GM12878 (cell line): ENCODE data around the gene NMNAT3.

Source experiments
- ATF3 ChIP-seq: IDR thresholded peaks from 2 replicates; pipeline ENCODE4 v1.6.1; 2011; ENCODE audit warnings: low read depth, mild to moderate bottlenecking, low read length, moderate library complexity, borderline replicate concordance; ENCODE audit errors: extremely low read depth
- BHLHE40 ChIP-seq, 2 experiments: fragments of 450-650 bp in 1 of 2; IDR thresholded peaks; 2 replicates each; pipeline ENCODE4 v1.6.1; 2011 to 2017; ENCODE audit warnings: low read depth in 2 of 2, borderline replicate concordance in 1 of 2, improper control_type of control experiment in 1 of 2, low read length in 1 of 2, mild to moderate bottlenecking in 1 of 2
- BMI1 ChIP-seq: fragments of 450-650 bp; IDR thresholded peaks from 2 replicates; pipeline ENCODE4 v1.6.1; 2016; ENCODE audit warnings: mild to moderate bottlenecking, moderate library complexity, borderline replicate concordance
- CTCF ChIP-seq, 3 experiments: IDR thresholded peaks in 2 of 3; conservative IDR thresholded peaks in 1 of 3; 2 replicates each; pipeline ENCODE4 v1.5.1; 2011; ENCODE audit warnings: low read depth in 3 of 3, low read length in 3 of 3, mild to moderate bottlenecking in 3 of 3, control low read depth in 2 of 3, moderate library complexity in 2 of 3, inconsistent platforms in 1 of 3, mixed read lengths in 1 of 3; ENCODE audit not compliant: control insufficient read depth in 2 of 3, insufficient read depth in 1 of 3; ENCODE audit errors: extremely low read depth in 1 of 3
- EP300 ChIP-seq, 2 experiments: fragments of 150-350 bp in 1 of 2; IDR thresholded peaks; 2 replicates each; pipeline ENCODE4 v1.6.1; 2011 to 2012; ENCODE audit warnings: low read depth in 2 of 2, low read length in 2 of 2, borderline replicate concordance in 1 of 2, improper control_type of control experiment in 1 of 2, inconsistent platforms in 1 of 2; ENCODE audit not compliant: control insufficient read depth in 1 of 2
- EZH2 ChIP-seq: IDR thresholded peaks from 2 replicates; pipeline ENCODE4 v1.6.1; 2012; ENCODE audit warnings: low read depth, mild to moderate bottlenecking, control low read depth, inconsistent platforms, low read length, borderline replicate concordance; ENCODE audit not compliant: control insufficient read depth
- HDAC2 ChIP-seq: fragments of 200-600 bp; sonication (generic); IDR thresholded peaks from 2 replicates; pipeline ENCODE4 v1.6.1; 2017
- MAX ChIP-seq: IDR thresholded peaks from 2 replicates; pipeline ENCODE4 v1.6.1; 2012; ENCODE audit warnings: low read depth, low read length, improper control_type of control experiment
- PBX3 ChIP-seq: IDR thresholded peaks from 2 replicates; pipeline ENCODE4 v1.6.1; 2011; ENCODE audit warnings: mild to moderate bottlenecking, low read depth, low read length, moderate library complexity; ENCODE audit not compliant: insufficient replicate concordance
- POLR2AphosphoS5 ChIP-seq: IDR thresholded peaks from 2 replicates; pipeline ENCODE4 v1.6.1; 2011; ENCODE audit warnings: mild to moderate bottlenecking, low read length, inconsistent platforms
- RFX5 ChIP-seq: IDR thresholded peaks from 2 replicates; pipeline ENCODE4 v1.6.1; 2011; ENCODE audit warnings: low read depth, low read length, improper control_type of control experiment
- SPI1 ChIP-seq: IDR thresholded peaks from 2 replicates; pipeline ENCODE4 v1.6.1; 2011; ENCODE audit warnings: low read depth, mild to moderate bottlenecking, low read length, moderate library complexity, borderline replicate concordance; ENCODE audit not compliant: insufficient read depth
- USF1 ChIP-seq: IDR thresholded peaks from 2 replicates; pipeline ENCODE4 v1.6.1; 2011; ENCODE audit warnings: borderline replicate concordance, low read depth, mild to moderate bottlenecking, moderate library complexity, mixed read lengths, low read length; ENCODE audit not compliant: insufficient read depth; ENCODE audit errors: extremely low read length

- TF ChIP-seq EZH2 (no peak), POLR2AphosphoS5 (no peak), BMI1 (no peak), BHLHE40 (IDR thresholded peaks at IDR 0.05; ENCODE audit: borderline replicate concordance in 1 of 2, low read depth in 2 of 2, low read length in 1 of 2) (no peak), EP300 (IDR thresholded peaks at IDR 0.05; ENCODE audit: borderline replicate concordance in 1 of 2, control insufficient read depth in 1 of 2, low read depth in 2 of 2, low read length in 2 of 2) (no peak), ATF3 (no peak), MAX (no peak), RFX5 (no peak), CTCF (IDR thresholded peaks at IDR 0.05 in 2 of 3, conservative IDR thresholded peaks at IDR 0.05 in 1 of 3; ENCODE audit: control insufficient read depth in 2 of 3, extremely low read depth in 1 of 3, insufficient read depth in 1 of 3, low read depth in 3 of 3, low read length in 3 of 3) (no peak), USF1 (no peak), SPI1 (no peak), PBX3 (no peak), HDAC2 (no peak)
Observed at GRCh38 chr3:139578783-139579182, 99.0 kb downstream of the NMNAT3 start.
